Urinary bladder (tissue), 4 donors: ENCODE data around the gene SLC25A45. TPM values are rescaled to one million over a fixed set of nuclear protein-coding genes. Genes with fewer than 3 reads are reported as not detected.

ENCODE experiments used
- DNase-seq: peaks from one replicate; pipeline ENCODE4 v3.0.0-alpha.2; 2015; ENCODE audit errors: extremely low spot score
- H3K27ac ChIP-seq: one replicate; pipeline ENCODE4 v1.5.1; 2013; ENCODE audit warnings: low read depth, mild to moderate bottlenecking, moderate library complexity
- H3K36me3 ChIP-seq: one replicate; pipeline ENCODE4 v1.6.1; 2013; ENCODE audit warnings: mild to moderate bottlenecking, moderate library complexity; ENCODE audit not compliant: insufficient read depth
- H3K4me1 ChIP-seq: one replicate; pipeline ENCODE4 v1.6.1; 2013; ENCODE audit warnings: mild to moderate bottlenecking, moderate library complexity; ENCODE audit not compliant: insufficient read depth
- H3K4me3 ChIP-seq: one replicate; pipeline ENCODE4 v1.5.1; 2013; ENCODE audit warnings: low read depth, low read length
- WGBS: extraction: QIAGEN DNeasy Blood & Tissue Kit; methylation state at CpG from one replicate; pipeline ENCODE4 v1.1.7; 2013; 5-methylcytosine and 5-hydroxymethylcytosine counted together
- polyA plus RNA-seq: library from polyadenylated mRNA; stranded (reverse); fragments of 200-250 nt; gene quantifications from one replicate; pipeline ENCODE4 v1.2.3, GENCODE V29; 2013
- total RNA-seq: library from RNA; depleted of rRNA; stranded (reverse); fragments of >200 nt; gene quantifications from one replicate; pipeline ENCODE4 v1.2.3, GENCODE V29; 2014
- donor health status: healthy with polysubstance abuse.
- donor health status: healthy.

Gene SLC25A45
- total and polyA plus RNA-seq, 2 donors = 4.3 to 5.0 TPM

GRCh38 chr11:65392186-65392829 lies 9.9 kb upstream of the SLC25A45 start:
- no peak overlapping the region for H3K4me3 ChIP-seq
- WGBS = 88% methylated on average over 13 of the region's 13 CpGs
- no peak overlapping the region for H3K27ac ChIP-seq
- no peak for DNase-seq
- H3K36me3 ChIP-seq = peaks cover under 1% of the 10 kb centered on the region
- H3K4me1 ChIP-seq = no peaks in the 10 kb centered on the region

DNA sequence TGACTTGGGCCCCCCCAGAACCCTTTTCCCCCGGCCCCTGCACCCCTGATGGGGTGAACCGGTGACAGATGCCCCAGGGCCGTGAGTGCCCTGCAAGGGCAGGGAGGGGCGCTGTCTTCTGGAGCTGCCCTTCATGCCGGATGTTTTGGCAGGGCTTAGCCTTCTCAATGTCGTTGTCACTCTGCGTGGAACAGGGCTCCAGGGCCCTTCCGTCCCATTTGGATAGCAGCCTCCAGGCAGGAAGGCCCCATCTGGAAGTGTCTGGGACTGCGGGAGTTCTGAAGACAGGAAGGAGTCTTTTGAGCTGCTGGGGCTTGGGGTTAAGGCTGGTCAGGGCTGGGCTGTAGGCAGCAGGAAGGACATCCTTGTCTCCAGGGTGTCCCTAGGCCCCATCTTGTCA lies 8.6 kb upstream of the SLC25A45 start:
- Histone ChIP-seq H3K27ac (no peak overlapping the region), H3K4me1 (no peaks in the 10 kb centered on the region), H3K4me3 (no peak overlapping the region), H3K36me3 (no peaks in the 10 kb centered on the region)
- no peak for DNase-seq
- 61% methylated on average over 9 of the region's 9 CpGs for WGBS

GRCh38 chr11:65390099-65390941 lies 7.9 kb upstream of the SLC25A45 start:
- H3K4me3 ChIP-seq = no peak overlapping the region
- WGBS = 54% methylated on average over 21 of the region's 21 CpGs
- no peak overlapping the region for H3K27ac ChIP-seq
- DNase-seq = no peak
- H3K4me1 ChIP-seq = no peaks in the 10 kb centered on the region
- no peaks in the 10 kb centered on the region for H3K36me3 ChIP-seq

DNA sequence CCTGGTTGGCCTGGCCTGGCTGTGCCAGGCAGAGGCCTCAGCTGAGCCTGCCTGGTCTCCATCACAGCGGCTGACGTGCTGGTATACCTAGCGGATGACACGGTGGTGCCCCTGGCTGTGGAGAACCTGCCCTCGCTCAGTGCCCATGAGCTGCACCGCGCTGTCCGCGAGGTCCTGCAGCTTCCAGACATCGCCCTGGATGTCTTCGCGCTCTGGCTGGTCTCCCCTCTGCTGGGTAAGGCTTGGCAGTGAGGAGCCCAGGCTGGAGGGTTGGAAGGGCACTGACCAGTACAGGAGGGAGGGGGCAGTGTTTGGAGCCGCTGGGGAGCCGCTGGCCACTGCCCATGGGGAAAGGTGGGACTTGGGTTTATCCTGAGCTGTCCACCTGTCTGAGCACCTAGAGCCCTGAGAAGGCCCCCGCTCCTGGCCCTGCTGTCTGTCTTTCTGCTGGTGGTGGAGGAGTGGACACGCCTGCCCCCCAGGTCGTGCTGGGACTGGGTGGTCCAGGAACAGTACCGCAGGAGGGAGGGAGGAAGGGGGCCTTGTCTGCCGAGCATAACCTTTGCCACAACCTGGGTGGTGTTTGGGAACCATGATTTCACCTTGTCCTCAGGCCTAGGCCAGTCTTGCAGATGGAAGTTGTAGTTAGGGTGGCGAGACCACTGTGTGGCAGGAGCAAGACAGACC lies 7.0 kb upstream of the SLC25A45 start:
- 86% methylated on average over 20 of the region's 20 CpGs for WGBS
- Histone ChIP-seq H3K4me3 (no peak overlapping the region), H3K36me3 (no peaks in the 10 kb centered on the region), H3K27ac (no peak overlapping the region), H3K4me1 (no peaks in the 10 kb centered on the region)
- DNase-seq = no peak

DNA sequence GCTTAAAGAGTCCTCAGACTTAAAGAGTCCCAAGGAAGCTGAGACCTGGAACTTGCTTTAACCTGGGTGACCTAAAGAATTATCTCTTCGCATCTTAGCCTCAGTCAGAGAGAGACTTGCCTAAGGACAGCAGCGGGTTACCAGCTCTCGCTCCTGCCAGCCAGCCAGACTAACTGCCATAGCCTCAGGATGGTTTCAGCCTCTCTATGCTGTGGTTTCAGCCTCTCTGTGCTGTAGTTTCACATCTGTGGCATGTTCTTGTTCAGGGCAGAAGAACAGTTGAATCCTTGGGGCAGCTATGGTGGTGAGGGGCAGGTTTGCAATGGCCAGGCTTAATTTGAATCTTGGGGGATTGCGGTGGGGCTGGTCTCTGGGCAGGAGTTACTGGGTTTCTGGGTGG lies 6.3 kb upstream of the SLC25A45 start:
- H3K4me3 ChIP-seq = no peak overlapping the region
- H3K36me3 ChIP-seq = no peaks in the 10 kb centered on the region
- H3K27ac ChIP-seq = no peak overlapping the region
- DNase-seq = no peak
- no peaks in the 10 kb centered on the region for H3K4me1 ChIP-seq
- WGBS = 94% methylated on average over 4 of the region's 4 CpGs

DNA sequence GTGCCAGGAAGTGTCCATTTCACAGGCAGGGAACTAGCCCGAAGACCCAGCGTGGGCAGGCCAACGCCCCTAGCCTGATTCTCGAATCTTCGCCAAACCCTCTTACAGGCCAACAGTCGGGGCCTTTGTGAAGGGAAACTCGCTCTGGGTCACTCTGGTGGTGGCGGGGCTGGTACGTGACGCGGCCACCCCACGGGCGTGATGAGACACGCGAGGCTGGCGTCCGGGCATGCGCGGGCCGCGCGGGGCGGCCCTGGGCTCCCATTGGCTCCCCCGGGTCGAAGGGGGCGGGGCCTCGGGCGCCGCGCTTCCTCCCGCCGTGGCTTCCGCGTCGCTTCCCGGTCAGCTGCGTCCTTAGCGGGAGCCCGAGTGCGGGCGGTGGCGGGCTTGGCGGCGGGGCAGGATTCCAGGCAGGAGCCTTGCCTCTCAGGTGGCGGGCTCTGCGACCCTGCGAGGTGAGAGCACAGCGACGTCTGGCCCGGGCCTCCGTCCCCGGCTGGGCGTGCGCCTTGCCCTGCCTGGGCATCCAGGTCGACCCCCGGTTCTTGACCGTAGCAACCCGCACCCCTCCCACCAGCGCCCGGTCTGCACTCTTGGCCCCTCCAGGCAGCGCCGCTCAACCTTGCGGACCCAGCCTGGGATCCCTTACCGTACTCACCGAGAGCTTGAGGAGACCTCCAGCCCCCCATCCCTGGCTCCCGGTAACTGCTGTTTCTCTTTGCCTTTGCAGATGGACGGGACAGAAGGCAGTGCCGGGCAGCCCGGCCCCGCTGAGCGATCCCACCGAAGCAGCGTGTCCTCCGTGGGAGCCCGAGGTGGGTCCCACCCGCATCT lies 4.1 kb upstream of the SLC25A45 start, which contains the start of gene FRMD8:
Gene FRMD8, plus strand, starts transcription at position 331 of the 834 bp plus-strand sequence. Its CDS starts 400 bp downstream, at position 731.
- no peaks in the 10 kb centered on the region for H3K4me1 ChIP-seq
- WGBS = 1% methylated on average over 76 of the region's 76 CpGs
- peak within 1 kb of the TSS; percentile 70 for H3K4me3 ChIP-seq
- H3K36me3 ChIP-seq = no peaks in the 10 kb centered on the region
- peak within 1 kb of the TSS; percentile 94 for H3K27ac ChIP-seq
- DNase-seq = peak; percentile 33

- Histone ChIP-seq H3K4me3 (no peak overlapping the region), H3K36me3 (no peaks in the 10 kb centered on the region), H3K27ac (peak overlapping the region; percentile 70), H3K4me1 (no peaks in the 10 kb centered on the region)
- no peak for DNase-seq
- WGBS = 70% methylated on average over 8 of the region's 8 CpGs
Measured at GRCh38 chr11:65384301-65384889, 1.9 kb upstream of the SLC25A45 start.

GRCh38 chr11:65383778-65384177 lies 1.3 kb upstream of the SLC25A45 start:
- DNase-seq = no peak
- WGBS = 90% methylated on average over 6 of the region's 6 CpGs
- no peak overlapping the region for H3K4me3 ChIP-seq
- H3K27ac ChIP-seq = peak overlapping the region; percentile 70
- no peaks in the 10 kb centered on the region for H3K4me1 ChIP-seq
- H3K36me3 ChIP-seq = no peaks in the 10 kb centered on the region

- 9% methylated on average over 12 of the region's 12 CpGs for WGBS
- Histone ChIP-seq H3K27ac (peak overlapping the region; percentile 99), H3K36me3 (no peaks in the 10 kb centered on the region), H3K4me1 (no peaks in the 10 kb centered on the region), H3K4me3 (peak overlapping the region; percentile 3)
- no peak for DNase-seq
Measured at GRCh38 chr11:65382804-65383368, 440 bp upstream of the SLC25A45 start.

DNA sequence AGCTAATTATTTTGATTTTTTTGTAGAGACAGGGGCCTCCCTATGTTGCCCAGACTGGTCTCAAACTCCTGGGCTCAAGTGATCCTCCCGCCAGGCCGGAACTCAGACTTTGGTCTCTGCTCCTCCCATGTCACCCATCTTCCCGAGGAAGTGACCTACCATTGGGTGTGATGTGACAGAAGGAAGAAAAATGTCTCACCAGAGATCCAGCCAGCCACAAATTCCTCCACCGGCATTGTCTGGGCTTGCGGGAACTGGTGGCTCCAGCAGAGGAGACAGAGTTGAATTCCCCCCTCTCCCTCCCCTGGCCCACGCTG lies 772 bp downstream of the SLC25A45 start:
- Histone ChIP-seq H3K27ac (peak overlapping the region; percentile 99), H3K4me1 (no peaks in the 10 kb centered on the region), H3K36me3 (no peaks in the 10 kb centered on the region), H3K4me3 (peak overlapping the region; percentile 19)
- WGBS = 10% methylated on average over 6 of the region's 6 CpGs
- DNase-seq = peak; percentile 72

DNA sequence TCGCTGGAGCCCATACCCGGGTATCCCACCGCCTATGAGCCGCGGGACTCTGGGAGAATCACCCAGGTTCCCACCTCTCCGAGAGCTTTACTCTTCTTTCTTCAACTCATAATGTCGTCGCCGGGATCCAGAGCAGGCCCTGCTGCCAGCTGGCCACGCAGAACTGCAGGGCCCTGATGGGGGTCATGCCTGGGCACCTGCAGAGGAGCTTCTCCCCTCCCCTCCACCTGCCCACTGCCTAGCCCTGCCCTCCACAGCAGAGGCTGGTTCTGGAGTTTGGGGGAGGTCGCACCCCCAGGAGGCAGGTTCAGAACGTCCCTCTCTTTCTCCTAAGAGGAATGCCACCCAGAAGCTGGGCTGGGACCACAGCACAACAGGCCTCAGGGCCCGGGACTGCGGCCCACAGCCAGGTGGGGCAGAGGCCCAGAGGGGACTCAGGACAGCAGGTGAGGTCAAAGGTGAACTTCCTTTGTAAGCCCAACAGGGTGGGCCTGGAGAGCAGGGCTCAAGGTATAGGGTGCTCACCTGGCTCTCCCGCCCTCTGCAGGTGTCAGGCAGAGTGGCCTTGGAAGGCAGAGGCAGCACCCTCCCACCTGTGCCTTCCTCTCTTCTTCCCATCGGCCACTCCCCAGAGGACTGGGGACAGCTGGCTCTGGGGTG lies 1.9 kb downstream of the SLC25A45 start:
- Histone ChIP-seq H3K4me1 (no peaks in the 10 kb centered on the region), H3K36me3 (no peaks in the 10 kb centered on the region), H3K27ac (no peak overlapping the region), H3K4me3 (no peak overlapping the region)
- 84% methylated on average over 16 of the region's 16 CpGs for WGBS
- no peak for DNase-seq

DNA sequence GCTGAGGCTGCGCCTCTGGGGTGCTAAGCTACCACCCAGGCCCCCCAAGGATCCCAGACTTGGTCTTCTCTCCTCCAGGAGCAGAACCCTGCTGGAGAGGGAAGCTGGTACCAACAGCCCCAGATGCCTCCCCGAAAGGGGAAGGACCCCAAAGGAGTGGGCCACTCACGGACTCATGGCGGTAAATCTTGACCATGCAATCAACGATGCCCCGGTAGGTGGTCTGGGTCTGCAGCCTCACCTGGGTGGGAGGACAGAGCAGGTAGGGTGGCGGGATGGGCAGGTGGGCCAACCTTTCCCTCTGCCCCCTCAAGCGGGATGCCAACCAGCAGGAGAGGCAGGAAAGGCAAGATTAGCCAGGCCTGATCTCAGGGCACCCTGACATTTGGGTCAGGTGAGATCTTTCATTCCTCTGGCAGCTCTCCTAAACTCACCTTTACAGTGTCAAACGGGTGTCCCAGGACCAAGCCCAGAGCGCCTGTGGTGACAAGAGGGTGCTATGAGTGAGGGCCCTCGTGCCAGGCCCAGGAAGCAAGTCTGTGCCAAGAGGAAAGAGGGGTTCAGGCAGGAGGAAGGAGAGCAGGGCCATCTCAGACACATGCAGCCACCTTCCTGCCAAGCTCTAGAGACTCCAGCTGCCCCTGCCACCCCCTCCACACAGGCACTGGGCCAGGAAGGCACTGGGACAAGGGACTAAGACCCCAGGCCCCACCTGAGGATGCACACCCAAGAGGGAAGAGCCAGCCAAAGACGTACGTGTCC lies 2.6 kb downstream of the SLC25A45 start:
- H3K36me3 ChIP-seq = no peaks in the 10 kb centered on the region
- WGBS = 90% methylated on average over 13 of the region's 13 CpGs
- H3K27ac ChIP-seq = no peak overlapping the region
- DNase-seq = no peak
- no peaks in the 10 kb centered on the region for H3K4me1 ChIP-seq
- H3K4me3 ChIP-seq = no peak overlapping the region
